Endothelial cell of umbilical vein (primary cell): ENCODE results near the gene OR4N2. TPM values are rescaled to one million over a fixed set of nuclear protein-coding genes. Genes with fewer than 3 reads are reported as not detected.
"Not testable (repeated sequence)": the region's sequence is repeated elsewhere in the genome, so short reads cannot be mapped to it uniquely, and the experiment has no call there.

Source experiments
- BruUV-seq: library from RNA; stranded (reverse); fragments of 400-500 nt; replicated peaks from 2 replicates; lab custom pipeline; 2021; lab: Mats Ljungman, UMichigan
- CTCF ChIA-PET: fragments of 300-600, 350-600 bp; sonication (Branson Sonifier 250); formaldehyde crosslinking; loops from one replicate; lab custom pipeline; 2021; ENCODE audit warnings: antibody characterized with exemption, inconsistent platforms; lab: Charles Lee
- POLR2A ChIA-PET: fragments of 300-600, 350-600 bp; sonication (Branson Sonifier 250); formaldehyde crosslinking; loops from one replicate; lab custom pipeline; 2021; ENCODE audit warnings: antibody characterized with exemption, inconsistent platforms; lab: Charles Lee
- DNase-seq: peaks from one replicate; pipeline ENCODE4 v3.0.0-alpha.2; 2011; ENCODE audit warnings: low read depth, low spot score
- FAIRE-seq: peaks from 2 replicates; lab custom pipeline; 2011; peaks lifted over from hg19 to GRCh38; lab: Jason Lieb, UNC
- H2AFZ ChIP-seq: 2 replicates; pipeline ENCODE4 v1.6.0; 2012; ENCODE audit warnings: low read depth, low read length, control low read depth, inconsistent platforms
- H3K27ac ChIP-seq: 2 replicates; pipeline ENCODE4 v1.5.1; 2011; ENCODE audit warnings: low read depth, mild to moderate bottlenecking, control low read depth, low read length, moderate library complexity; ENCODE audit not compliant: insufficient read depth
- H3K27me3 ChIP-seq, 2 experiments: 2 replicates each; pipeline versions ENCODE4 v1.6.0 to v1.6.1; 2011; ENCODE audit warnings: low read length in 2 of 2, mixed read lengths in 1 of 2; ENCODE audit not compliant: control insufficient read depth in 2 of 2, insufficient read depth in 2 of 2
- H3K36me3 ChIP-seq, 2 experiments: 2 replicates in 1 of 2; 3 replicates in 1 of 2; pipeline ENCODE4 v1.5.1; 2011; ENCODE audit warnings: low read length in 2 of 2, mild to moderate bottlenecking in 1 of 2, moderate library complexity in 1 of 2; ENCODE audit not compliant: control insufficient read depth in 2 of 2, insufficient read depth in 2 of 2; ENCODE audit errors: extremely low read depth in 1 of 2
- H3K4me1 ChIP-seq: 3 replicates; pipeline ENCODE4 v1.5.1; 2011; ENCODE audit warnings: mild to moderate bottlenecking, low read length; ENCODE audit not compliant: control insufficient read depth, insufficient read depth; ENCODE audit errors: extremely low read depth
- H3K4me2 ChIP-seq: 2 replicates; pipeline ENCODE4 v1.6.1; 2011; ENCODE audit warnings: low read length, control low read depth, mixed read lengths; ENCODE audit not compliant: insufficient read depth
- H3K4me3 ChIP-seq, 3 experiments: fragments of 200-600 bp in 1 of 3; sonication (generic), shearing (Covaris generic) in 1 of 3; replicated peaks in 1 of 3; 2 replicates each; pipeline ENCODE4 v1.5.1; 2011 to 2016; ENCODE audit warnings: control low read depth in 3 of 3, low read length in 3 of 3, mild to moderate bottlenecking in 2 of 3, inconsistent platforms in 1 of 3, low read depth in 1 of 3, moderate library complexity in 1 of 3; ENCODE audit not compliant: insufficient read depth in 1 of 3
- H3K79me2 ChIP-seq: 2 replicates; pipeline ENCODE4 v1.6.0; 2012; ENCODE audit warnings: low read length, inconsistent platforms; ENCODE audit not compliant: control insufficient read depth, insufficient read depth
- H3K9ac ChIP-seq: replicated peaks from 2 replicates; pipeline ENCODE3; 2011; ENCODE audit warnings: low read length, control low read depth; ENCODE audit not compliant: insufficient read depth; ENCODE audit errors: extremely low read depth
- H3K9me1 ChIP-seq: replicated peaks from 3 replicates; pipeline ENCODE4 v1.6.0; 2011; ENCODE audit warnings: mild to moderate bottlenecking, low read length; ENCODE audit not compliant: control insufficient read depth, insufficient read depth; ENCODE audit errors: extremely low read depth
- H3K9me3 ChIP-seq: replicated peaks from 2 replicates; pipeline ENCODE4 v1.5.1; 2012; ENCODE audit warnings: low read length, inconsistent platforms; ENCODE audit not compliant: control insufficient read depth, insufficient read depth
- H4K20me1 ChIP-seq: replicated peaks from 2 replicates; pipeline ENCODE3; 2011; ENCODE audit warnings: mild to moderate bottlenecking, low read length; ENCODE audit not compliant: control insufficient read depth, insufficient read depth; ENCODE audit errors: extremely low read depth
- FOS ChIP-seq: IDR thresholded peaks from 2 replicates; pipeline ENCODE4 v1.6.1; 2011; ENCODE audit warnings: mild to moderate bottlenecking, low read length, moderate library complexity, borderline replicate concordance; ENCODE audit not compliant: insufficient read depth
- JUN ChIP-seq: IDR thresholded peaks from 2 replicates; pipeline ENCODE4 v1.6.1; 2011; ENCODE audit warnings: borderline replicate concordance, low read depth; ENCODE audit not compliant: insufficient read length, insufficient read depth
- POLR2AphosphoS5 ChIP-seq: IDR thresholded peaks from 2 replicates; pipeline ENCODE4 v1.6.1; 2012; ENCODE audit warnings: low read depth, mild to moderate bottlenecking, control low read depth, low read length, moderate library complexity; ENCODE audit not compliant: insufficient read depth
- dilution Hi-C: fragments of 300-500 bp; cut with MboI; formaldehyde crosslinking; loops from one replicate; pipeline ENCODE4 v1.15.0; 2019; ENCODE audit warnings: low sequenced_read_pairs; ENCODE audit not compliant: extremely low pct_ligation_motif_present
- intact Hi-C: fragments of 100-400 bp; cut with micrococcal nuclease; formaldehyde crosslinking; loops from one replicate; pipeline ENCODE4 v1.10.0; 2022
- polyA plus RNA-seq, 4 experiments: library from polyadenylated mRNA; depleted of rRNA in 3 of 4; stranded (reverse) in 3 of 4; unstranded in 1 of 4; fragments of >200 nt; gene quantifications; 2 replicates each; pipeline versions ENCODE4 v1.2.1 to v1.2.3, GENCODE V29; 2011 to 2012; ENCODE audit warnings: missing spikeins in 1 of 4
- total RNA-seq: library from RNA; stranded (reverse); gene quantifications from 2 replicates; pipeline ENCODE4 v1.2.3, GENCODE V29; 2021
- TF ChIP-seq, protein P1 (sequence below): IDR thresholded peaks from 2 replicates; pipeline ENCODE4 v1.6.1; 2011; ENCODE audit not compliant: insufficient read depth, insufficient read length
- TF ChIP-seq, protein P2 (sequence below), 2 donors: IDR thresholded peaks; 1 replicate in 1 of 2; 2 replicates in 1 of 2; pipeline ENCODE4 v1.5.1; 2011; ENCODE audit warnings: low read length in 2 of 2, mild to moderate bottlenecking in 2 of 2, moderate library complexity in 2 of 2, control low read depth in 1 of 2, inconsistent platforms in 1 of 2, low read depth in 1 of 2; ENCODE audit not compliant: insufficient read depth in 1 of 2; ENCODE audit errors: extremely low read depth in 1 of 2

The OR4N2 gene
- total and polyA plus RNA-seq, 2 donors (not counting 3 experiments of a cell fraction or from before 2014, with no cell fraction given) = not detected

- TF ChIP-seq, protein P1, sequence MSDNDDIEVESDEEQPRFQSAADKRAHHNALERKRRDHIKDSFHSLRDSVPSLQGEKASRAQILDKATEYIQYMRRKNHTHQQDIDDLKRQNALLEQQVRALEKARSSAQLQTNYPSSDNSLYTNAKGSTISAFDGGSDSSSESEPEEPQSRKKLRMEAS = no peak
- TF ChIP-seq POLR2AphosphoS5 (no peak), FOS (no peak), JUN (no peak)
- TF ChIP-seq, protein P2, sequence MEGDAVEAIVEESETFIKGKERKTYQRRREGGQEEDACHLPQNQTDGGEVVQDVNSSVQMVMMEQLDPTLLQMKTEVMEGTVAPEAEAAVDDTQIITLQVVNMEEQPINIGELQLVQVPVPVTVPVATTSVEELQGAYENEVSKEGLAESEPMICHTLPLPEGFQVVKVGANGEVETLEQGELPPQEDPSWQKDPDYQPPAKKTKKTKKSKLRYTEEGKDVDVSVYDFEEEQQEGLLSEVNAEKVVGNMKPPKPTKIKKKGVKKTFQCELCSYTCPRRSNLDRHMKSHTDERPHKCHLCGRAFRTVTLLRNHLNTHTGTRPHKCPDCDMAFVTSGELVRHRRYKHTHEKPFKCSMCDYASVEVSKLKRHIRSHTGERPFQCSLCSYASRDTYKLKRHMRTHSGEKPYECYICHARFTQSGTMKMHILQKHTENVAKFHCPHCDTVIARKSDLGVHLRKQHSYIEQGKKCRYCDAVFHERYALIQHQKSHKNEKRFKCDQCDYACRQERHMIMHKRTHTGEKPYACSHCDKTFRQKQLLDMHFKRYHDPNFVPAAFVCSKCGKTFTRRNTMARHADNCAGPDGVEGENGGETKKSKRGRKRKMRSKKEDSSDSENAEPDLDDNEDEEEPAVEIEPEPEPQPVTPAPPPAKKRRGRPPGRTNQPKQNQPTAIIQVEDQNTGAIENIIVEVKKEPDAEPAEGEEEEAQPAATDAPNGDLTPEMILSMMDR (IDR thresholded peaks at IDR 0.05; ENCODE audit: extremely low read depth in 1 of 2, insufficient read depth in 1 of 2, low read depth in 1 of 2, low read length in 2 of 2) = no peak
- FAIRE-seq (no peak), DNase-seq (no peak)
- Histone ChIP-seq H3K27me3 (no peaks in the 10 kb centered on the region), H3K9me1 (no peaks in the 10 kb centered on the region), H3K4me1 (no peaks in the 10 kb centered on the region), H3K36me3 (no peaks in the 10 kb centered on the region), H3K9me3 (no peaks in the 10 kb centered on the region), H3K4me3 (no peak overlapping the region), H3K4me2 (no peak overlapping the region), H4K20me1 (no peaks in the 10 kb centered on the region), H3K27ac (no peak overlapping the region), H2AFZ (no peak overlapping the region), H3K79me2 (no peaks in the 10 kb centered on the region), H3K9ac (no peak overlapping the region)
- dilution Hi-C loops (no loop called here), intact Hi-C loops (no loop called here)
- ChIA-PET CTCF (no interaction called here), POLR2A (no interaction called here)
- BruUV-seq = no TSS peak
These were observed 20.2 kb downstream of the OR4N2 start for GRCh38 chr14:19823765-19824164.

DNA sequence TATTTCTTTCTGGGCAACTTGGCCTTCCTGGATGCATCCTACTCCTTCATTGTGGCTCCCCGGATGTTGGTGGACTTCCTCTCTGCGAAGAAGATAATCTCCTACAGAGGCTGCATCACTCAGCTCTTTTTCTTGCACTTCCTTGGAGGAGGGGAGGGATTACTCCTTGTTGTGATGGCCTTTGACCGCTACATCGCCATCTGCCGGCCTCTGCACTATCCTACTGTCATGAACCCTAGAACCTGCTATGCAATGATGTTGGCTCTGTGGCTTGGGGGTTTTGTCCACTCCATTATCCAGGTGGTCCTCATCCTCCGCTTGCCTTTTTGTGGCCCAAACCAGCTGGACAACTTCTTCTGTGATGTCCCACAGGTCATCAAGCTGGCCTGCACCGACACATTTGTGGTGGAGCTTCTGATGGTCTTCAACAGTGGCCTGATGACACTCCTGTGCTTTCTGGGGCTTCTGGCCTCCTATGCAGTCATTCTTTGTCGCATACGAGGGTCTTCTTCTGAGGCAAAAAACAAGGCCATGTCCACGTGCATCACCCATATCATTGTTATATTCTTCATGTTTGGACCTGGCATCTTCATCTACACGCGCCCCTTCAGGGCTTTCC, 24.2 kb downstream of the OR4N2 start:
- H3K27ac ChIP-seq, FAIRE-seq, H3K4me3 ChIP-seq, H3K9me3 ChIP-seq, BruUV-seq, DNase-seq, H3K79me2 ChIP-seq, intact Hi-C loops, H3K9ac ChIP-seq, H3K4me1 ChIP-seq, H3K9me1 ChIP-seq, H3K36me3 ChIP-seq, dilution Hi-C loops, CTCF ChIA-PET, H3K27me3 ChIP-seq, POLR2A ChIA-PET, H2AFZ ChIP-seq, H3K4me2 ChIP-seq, H4K20me1 ChIP-seq: not testable (repeated sequence)
